HEK293 (cell line): ENCODE data around the gene PPP4R1.

Experiments used
- CTCF ChIA-PET: fragments of 350-600 bp; formaldehyde crosslinking; extraction: SDS; loops from one replicate; lab custom pipeline; 2021; ENCODE audit warnings: antibody characterized with exemption; lab: Yijun Ruan, JAX
- POLR2A ChIA-PET: fragments of 300-600 bp; formaldehyde crosslinking; extraction: SDS; loops from one replicate; lab custom pipeline; 2020; ENCODE audit warnings: antibody characterized with exemption, inconsistent platforms; lab: Yijun Ruan, JAX
- H3K27ac ChIP-seq: fragments of 200-500 bp; sonication (Bioruptor generic); 2 replicates; pipeline ENCODE4 v1.5.1; 2014; ENCODE audit warnings: low read depth, low read length, control low read depth, inconsistent platforms; ENCODE audit errors: extremely low read depth
- H3K36me3 ChIP-seq, 2 experiments: fragments of 200-500 bp in 1 of 2; sonication (Bioruptor generic) in 1 of 2; 1 replicate in 1 of 2; 2 replicates in 1 of 2; pipeline ENCODE4 v1.5.1; 2014 to 2017; ENCODE audit warnings: inconsistent platforms in 2 of 2, low read length in 2 of 2; ENCODE audit not compliant: control insufficient read depth in 2 of 2, insufficient read depth in 1 of 2
- H3K4me1 ChIP-seq: fragments of 200-500 bp; sonication (Bioruptor generic); 2 replicates; pipeline ENCODE4 v1.5.1; 2014; ENCODE audit warnings: mild to moderate bottlenecking, low read length, inconsistent platforms; ENCODE audit not compliant: control insufficient read depth, insufficient read depth
- H3K4me3 ChIP-seq: 2 replicates; pipeline ENCODE4 v1.5.1; 2011; ENCODE audit warnings: low read depth, mild to moderate bottlenecking, control low read depth, low read length, moderate library complexity
- H3K9me3 ChIP-seq: fragments of 200-500 bp; sonication (Bioruptor generic); 2 replicates; pipeline ENCODE4 v1.5.1; 2014; ENCODE audit warnings: low read depth, low read length, inconsistent platforms; ENCODE audit not compliant: control insufficient read depth, insufficient read depth
- GLIS1 ChIP-seq: fragments of 450-650 bp; formaldehyde crosslinking; IDR thresholded peaks from 2 replicates; pipeline ENCODE4 v1.5.1; 2016; ENCODE audit warnings: missing biosample characterization, missing genetic modification characterization
- KLF1 ChIP-seq: fragments of 450-650 bp; formaldehyde crosslinking; IDR thresholded peaks from 2 replicates; pipeline ENCODE4 v1.5.1; 2016; ENCODE audit warnings: missing biosample characterization, missing genetic modification characterization
- KLF10 ChIP-seq: fragments of 450-650 bp; IDR thresholded peaks from 2 replicates; pipeline ENCODE4 v1.5.1; 2018; ENCODE audit warnings: missing biosample characterization, mild to moderate bottlenecking, missing genetic modification characterization
- KLF17 ChIP-seq: fragments of 450-650 bp; formaldehyde crosslinking; IDR thresholded peaks from 2 replicates; pipeline ENCODE4 v1.5.1; 2016; ENCODE audit warnings: missing biosample characterization, missing genetic modification characterization
- MEIS1 ChIP-seq: sonication (generic); formaldehyde crosslinking; IDR thresholded peaks from 2 replicates; pipeline ENCODE4 v1.8.1; 2022; ENCODE audit warnings: missing genetic modification reagents, mild to moderate bottlenecking, borderline replicate concordance
- REPIN1 ChIP-seq: fragments of 450-650 bp; formaldehyde crosslinking; IDR thresholded peaks from 2 replicates; pipeline ENCODE4 v1.5.1; 2017; ENCODE audit warnings: missing biosample characterization, missing genetic modification characterization, low read depth
- REST ChIP-seq: fragments of 450-650 bp; formaldehyde crosslinking; IDR thresholded peaks from 2 replicates; pipeline ENCODE4 v1.5.1; 2016; ENCODE audit warnings: missing biosample characterization, missing genetic modification characterization
- SETDB1 ChIP-seq: IDR thresholded peaks from one replicate; pipeline ENCODE4 v1.6.1; 2017; ENCODE audit warnings: mild to moderate bottlenecking, low read length, moderate library complexity, mixed read lengths; ENCODE audit not compliant: insufficient read length
- SP3 ChIP-seq: fragments of 450-650 bp; formaldehyde crosslinking; IDR thresholded peaks from 2 replicates; pipeline ENCODE4 v1.5.1; 2016; ENCODE audit warnings: missing biosample characterization, missing genetic modification characterization
- ZBTB1 ChIP-seq: fragments of 450-650 bp; formaldehyde crosslinking; IDR thresholded peaks from 2 replicates; pipeline ENCODE4 v1.5.1; 2016; ENCODE audit warnings: missing biosample characterization, missing genetic modification characterization
- ZFP69B ChIP-seq: fragments of 450-650 bp; formaldehyde crosslinking; IDR thresholded peaks from 2 replicates; pipeline ENCODE4 v1.5.1; 2016; ENCODE audit warnings: missing biosample characterization, missing genetic modification characterization
- ZNF174 ChIP-seq: fragments of 450-650 bp; formaldehyde crosslinking; IDR thresholded peaks from 2 replicates; pipeline ENCODE4 v1.5.0; 2017; ENCODE audit warnings: missing biosample characterization, mild to moderate bottlenecking, missing genetic modification characterization
- ZNF292 ChIP-seq: fragments of 450-650 bp; formaldehyde crosslinking; IDR thresholded peaks from 2 replicates; pipeline ENCODE4 v1.5.1; 2016; ENCODE audit warnings: low read depth, missing biosample characterization, missing genetic modification characterization, borderline replicate concordance
- ZNF350 ChIP-seq: fragments of 450-650 bp; formaldehyde crosslinking; IDR thresholded peaks from 2 replicates; pipeline ENCODE4 v1.5.0; 2017; ENCODE audit warnings: missing biosample characterization, mild to moderate bottlenecking, missing genetic modification characterization
- ZNF518A ChIP-seq: fragments of 450-650 bp; formaldehyde crosslinking; conservative IDR thresholded peaks from 2 replicates; pipeline ENCODE4 v1.5.1; 2016; ENCODE audit warnings: low read depth, missing biosample characterization, missing genetic modification characterization
- ZNF580 ChIP-seq: fragments of 450-650 bp; formaldehyde crosslinking; IDR thresholded peaks from 2 replicates; pipeline ENCODE4 v1.5.1; 2016; ENCODE audit warnings: missing biosample characterization, missing genetic modification characterization
- ZNF624 ChIP-seq: fragments of 450-650 bp; formaldehyde crosslinking; IDR thresholded peaks from 2 replicates; pipeline ENCODE4 v1.5.1; 2017; ENCODE audit warnings: missing biosample characterization, missing genetic modification characterization
- ZNF658 ChIP-seq: fragments of 450-650 bp; formaldehyde crosslinking; IDR thresholded peaks from 2 replicates; pipeline ENCODE4; 2016; ENCODE audit warnings: missing biosample characterization, missing genetic modification characterization
- ZNF776 ChIP-seq: fragments of 450-650 bp; formaldehyde crosslinking; IDR thresholded peaks from 2 replicates; pipeline ENCODE4 v1.5.0; 2017; ENCODE audit warnings: missing biosample characterization, missing genetic modification characterization, borderline replicate concordance
- ZNF792 ChIP-seq: fragments of 450-650 bp; formaldehyde crosslinking; IDR thresholded peaks from 2 replicates; pipeline ENCODE4 v1.5.1; 2016; ENCODE audit warnings: missing biosample characterization, missing genetic modification characterization
- ZSCAN5A ChIP-seq: fragments of 450-650 bp; formaldehyde crosslinking; IDR thresholded peaks from 2 replicates; pipeline ENCODE4 v1.5.1; 2016; ENCODE audit warnings: missing biosample characterization, missing genetic modification characterization
- ZXDB ChIP-seq: fragments of 450-650 bp; formaldehyde crosslinking; IDR thresholded peaks from 2 replicates; pipeline ENCODE4 v1.5.1; 2016; ENCODE audit warnings: missing biosample characterization, missing genetic modification characterization

The PPP4R1 gene

GRCh38 chr18:9558387-9559064 is 55.8 kb downstream of the PPP4R1 start:
- Histone ChIP-seq H3K27ac (no peak overlapping the region), H3K4me3 (no peak overlapping the region), H3K4me1 (no peaks in the 10 kb centered on the region), H3K36me3 (peaks cover 53 to 70% of the 10 kb centered on the region in 2 experiments), H3K9me3 (no peaks in the 10 kb centered on the region)
- TF ChIP-seq ZNF518A (tag by site-specific recombination) (no peak), ZNF350 (tag by site-specific recombination) (no peak), ZNF292 (tag by site-specific recombination) (no peak), ZNF174 (no peak), ZNF624 (tag by site-specific recombination) (no peak)
- ChIA-PET CTCF (interaction anchor here (0.5 to 5.6 kb wide), 2 partner anchors 15 to 489 kb away, joined by 3 to 31 read pairs; no protein-coding TSS in a partner anchor), POLR2A (interaction anchor here (0.6 kb wide), 1 partner anchor 57 kb away, joined by 4 read pairs; no protein-coding TSS in a partner anchor)

GRCh38 chr18:9557250-9557943 is 57.0 kb downstream of the PPP4R1 start:
- no peak overlapping the region for H3K27ac ChIP-seq
- ChIA-PET CTCF (interaction anchor here (0.8 to 1.4 kb wide), 3 partner anchors 18 to 233 kb away, joined by 3 to 5 read pairs (median 4); no protein-coding TSS in a partner anchor), POLR2A (no interaction called here)
- no peaks in the 10 kb centered on the region for H3K9me3 ChIP-seq
- H3K4me1 ChIP-seq = no peaks in the 10 kb centered on the region
- peaks cover 46 to 70% of the 10 kb centered on the region in 2 experiments for H3K36me3 ChIP-seq
- no peak overlapping the region for H3K4me3 ChIP-seq
- TF ChIP-seq MEIS1 (CRISPR knock-in tag) (no peak), ZNF792 (tag by site-specific recombination) (no peak), SETDB1 (no peak), ZNF174 (no peak), ZXDB (tag by site-specific recombination) (no peak), KLF17 (tag by site-specific recombination) (no peak), ZBTB1 (tag by site-specific recombination) (no peak), ZNF776 (no peak), ZFP69B (tag by site-specific recombination) (no peak), ZNF580 (tag by site-specific recombination) (no peak), KLF10 (tag by site-specific recombination) (no peak), REPIN1 (tag by site-specific recombination) (no peak), ZNF658 (tag by site-specific recombination) (no peak), KLF1 (no peak), SP3 (no peak), GLIS1 (tag by site-specific recombination) (no peak), ZSCAN5A (tag by site-specific recombination) (no peak), REST (tag by site-specific recombination) (no peak)
